Measurements from ENCODE around the gene SPAG17.
A peak's percentile ranks its signal among the peaks of the same experiment; 100 is the strongest.
"Not testable (repeated sequence)": the region's sequence is repeated elsewhere in the genome, so short reads cannot be mapped to it uniquely, and the experiment has no call there.

The SPAG17 gene

DNA sequence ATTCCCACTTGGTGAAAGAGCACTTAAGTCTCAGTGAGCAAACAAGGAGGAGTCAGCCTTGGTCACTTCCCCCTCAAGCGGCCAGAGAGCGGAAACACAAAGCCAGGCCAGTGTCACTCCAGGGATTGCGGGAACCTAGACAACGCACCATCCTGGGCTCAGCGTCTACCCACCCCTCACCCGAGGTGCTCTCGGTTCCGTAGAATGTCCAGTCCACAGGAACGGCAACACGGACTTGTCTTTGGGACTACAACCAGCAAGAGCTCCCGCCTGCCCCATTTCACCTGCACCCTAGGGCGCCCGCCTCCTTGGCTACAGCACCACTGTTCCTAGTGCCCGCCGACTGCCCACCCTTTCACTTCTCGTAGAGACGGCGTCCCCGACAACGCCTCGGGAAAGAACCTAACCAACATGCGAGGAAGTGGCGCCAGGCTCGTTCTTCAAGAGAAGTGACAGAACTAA, 256.1 kb downstream of the SPAG17 start:
- TF ChIP-seq ZC3H10 (CRISPR knock-in tag; IDR thresholded peaks at IDR 0.05), result no peak
- TF ChIP-seq ZNF8 (CRISPR knock-in tag; IDR thresholded peaks at IDR 0.05), result no peak
- TF ChIP-seq RARB (CRISPR knock-in tag; IDR thresholded peaks at IDR 0.05), result no peak
- TF ChIP-seq TCF4 (CRISPR knock-in tag; IDR thresholded peaks at IDR 0.05; ENCODE audit: borderline replicate concordance), result no peak
- TF ChIP-seq, protein P1, sequence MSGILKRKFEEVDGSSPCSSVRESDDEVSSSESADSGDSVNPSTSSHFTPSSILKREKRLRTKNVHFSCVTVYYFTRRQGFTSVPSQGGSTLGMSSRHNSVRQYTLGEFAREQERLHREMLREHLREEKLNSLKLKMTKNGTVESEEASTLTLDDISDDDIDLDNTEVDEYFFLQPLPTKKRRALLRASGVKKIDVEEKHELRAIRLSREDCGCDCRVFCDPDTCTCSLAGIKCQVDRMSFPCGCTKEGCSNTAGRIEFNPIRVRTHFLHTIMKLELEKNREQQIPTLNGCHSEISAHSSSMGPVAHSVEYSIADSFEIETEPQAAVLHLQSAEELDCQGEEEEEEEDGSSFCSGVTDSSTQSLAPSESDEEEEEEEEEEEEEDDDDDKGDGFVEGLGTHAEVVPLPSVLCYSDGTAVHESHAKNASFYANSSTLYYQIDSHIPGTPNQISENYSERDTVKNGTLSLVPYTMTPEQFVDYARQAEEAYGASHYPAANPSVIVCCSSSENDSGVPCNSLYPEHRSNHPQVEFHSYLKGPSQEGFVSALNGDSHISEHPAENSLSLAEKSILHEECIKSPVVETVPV (CRISPR knock-in tag; IDR thresholded peaks at IDR 0.05), result no peak
- no peak for TF ChIP-seq OSR1 (CRISPR knock-in tag; IDR thresholded peaks at IDR 0.05)
- no peak for TF ChIP-seq CREB5 (CRISPR knock-in tag; IDR thresholded peaks at IDR 0.05; ENCODE audit: low read depth)
- TF ChIP-seq ZFP3 (CRISPR knock-in tag; IDR thresholded peaks at IDR 0.05), result no peak
- ATAC-seq, result peak; percentile 84

DNA sequence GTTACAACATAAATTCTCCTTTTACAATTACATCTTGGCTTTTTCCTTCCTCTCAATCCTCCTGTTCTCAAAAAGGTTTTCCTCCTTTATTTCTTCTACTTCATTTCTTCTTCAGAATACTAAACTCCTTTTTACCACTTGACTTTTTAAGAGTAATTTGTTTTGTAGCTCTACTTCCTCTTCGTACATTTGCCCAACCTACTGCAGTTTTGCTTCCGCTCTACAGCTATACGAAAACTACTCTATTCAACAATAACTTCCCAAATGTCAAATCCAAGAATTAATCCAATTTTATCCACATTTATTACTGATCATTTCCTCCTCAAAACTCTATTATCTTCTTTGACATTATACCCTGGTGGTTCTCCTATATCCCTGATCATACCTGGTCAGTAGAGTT, 259.0 kb downstream of the SPAG17 start:
- no peak for TF ChIP-seq ZC3H10 (CRISPR knock-in tag; IDR thresholded peaks at IDR 0.05)
- no peak for TF ChIP-seq ESRRG (CRISPR knock-in tag; IDR thresholded peaks at IDR 0.05)
- TF ChIP-seq SNAI2 (CRISPR knock-in tag; IDR thresholded peaks at IDR 0.05), result no peak
- TF ChIP-seq GLIS3 (CRISPR knock-in tag; IDR thresholded peaks at IDR 0.05), result no peak
- no peak for TF ChIP-seq TOX (CRISPR knock-in tag; IDR thresholded peaks at IDR 0.05; ENCODE audit: borderline replicate concordance)
- TF ChIP-seq ZNF70 (CRISPR knock-in tag; IDR thresholded peaks at IDR 0.05), result no peak
- TF ChIP-seq, protein P2, sequence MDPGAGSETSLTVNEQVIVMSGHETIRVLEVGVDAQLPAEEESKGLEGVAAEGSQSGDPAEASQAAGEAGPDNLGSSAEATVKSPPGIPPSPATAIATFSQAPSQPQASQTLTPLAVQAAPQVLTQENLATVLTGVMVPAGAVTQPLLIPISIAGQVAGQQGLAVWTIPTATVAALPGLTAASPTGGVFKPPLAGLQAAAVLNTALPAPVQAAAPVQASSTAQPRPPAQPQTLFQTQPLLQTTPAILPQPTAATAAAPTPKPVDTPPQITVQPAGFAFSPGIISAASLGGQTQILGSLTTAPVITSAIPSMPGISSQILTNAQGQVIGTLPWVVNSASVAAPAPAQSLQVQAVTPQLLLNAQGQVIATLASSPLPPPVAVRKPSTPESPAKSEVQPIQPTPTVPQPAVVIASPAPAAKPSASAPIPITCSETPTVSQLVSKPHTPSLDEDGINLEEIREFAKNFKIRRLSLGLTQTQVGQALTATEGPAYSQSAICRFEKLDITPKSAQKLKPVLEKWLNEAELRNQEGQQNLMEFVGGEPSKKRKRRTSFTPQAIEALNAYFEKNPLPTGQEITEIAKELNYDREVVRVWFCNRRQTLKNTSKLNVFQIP (CRISPR knock-in tag; IDR thresholded peaks at IDR 0.05; ENCODE audit: borderline replicate concordance, low read depth), result no peak
- TF ChIP-seq, protein P3, sequence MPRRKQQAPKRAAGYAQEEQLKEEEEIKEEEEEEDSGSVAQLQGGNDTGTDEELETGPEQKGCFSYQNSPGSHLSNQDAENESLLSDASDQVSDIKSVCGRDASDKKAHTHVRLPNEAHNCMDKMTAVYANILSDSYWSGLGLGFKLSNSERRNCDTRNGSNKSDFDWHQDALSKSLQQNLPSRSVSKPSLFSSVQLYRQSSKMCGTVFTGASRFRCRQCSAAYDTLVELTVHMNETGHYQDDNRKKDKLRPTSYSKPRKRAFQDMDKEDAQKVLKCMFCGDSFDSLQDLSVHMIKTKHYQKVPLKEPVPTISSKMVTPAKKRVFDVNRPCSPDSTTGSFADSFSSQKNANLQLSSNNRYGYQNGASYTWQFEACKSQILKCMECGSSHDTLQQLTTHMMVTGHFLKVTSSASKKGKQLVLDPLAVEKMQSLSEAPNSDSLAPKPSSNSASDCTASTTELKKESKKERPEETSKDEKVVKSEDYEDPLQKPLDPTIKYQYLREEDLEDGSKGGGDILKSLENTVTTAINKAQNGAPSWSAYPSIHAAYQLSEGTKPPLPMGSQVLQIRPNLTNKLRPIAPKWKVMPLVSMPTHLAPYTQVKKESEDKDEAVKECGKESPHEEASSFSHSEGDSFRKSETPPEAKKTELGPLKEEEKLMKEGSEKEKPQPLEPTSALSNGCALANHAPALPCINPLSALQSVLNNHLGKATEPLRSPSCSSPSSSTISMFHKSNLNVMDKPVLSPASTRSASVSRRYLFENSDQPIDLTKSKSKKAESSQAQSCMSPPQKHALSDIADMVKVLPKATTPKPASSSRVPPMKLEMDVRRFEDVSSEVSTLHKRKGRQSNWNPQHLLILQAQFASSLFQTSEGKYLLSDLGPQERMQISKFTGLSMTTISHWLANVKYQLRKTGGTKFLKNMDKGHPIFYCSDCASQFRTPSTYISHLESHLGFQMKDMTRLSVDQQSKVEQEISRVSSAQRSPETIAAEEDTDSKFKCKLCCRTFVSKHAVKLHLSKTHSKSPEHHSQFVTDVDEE (CRISPR knock-in tag; IDR thresholded peaks at IDR 0.05), result no peak
- TF ChIP-seq TCF4 (CRISPR knock-in tag; IDR thresholded peaks at IDR 0.05; ENCODE audit: borderline replicate concordance), result no peak
- TF ChIP-seq ZNF8 (CRISPR knock-in tag; IDR thresholded peaks at IDR 0.05), result no peak
- no peak for TF ChIP-seq PATZ1 (CRISPR knock-in tag; IDR thresholded peaks at IDR 0.05; ENCODE audit: borderline replicate concordance)
- no peak for TF ChIP-seq ISL1 (CRISPR knock-in tag; IDR thresholded peaks at IDR 0.05)
- TF ChIP-seq ZFP3 (CRISPR knock-in tag; IDR thresholded peaks at IDR 0.05), result no peak
- TF ChIP-seq RARB (CRISPR knock-in tag; IDR thresholded peaks at IDR 0.05), result no peak
- TF ChIP-seq BACH2 (CRISPR knock-in tag; IDR thresholded peaks at IDR 0.05; ENCODE audit: borderline replicate concordance), result no peak
- ATAC-seq, result no peak

- ATAC-seq, result not testable (repeated sequence)
These were observed 262.3 kb downstream of the SPAG17 start for GRCh38 chr1:117922717-117923116.

- no peak for ATAC-seq
- TF ChIP-seq TCF4 (CRISPR knock-in tag; IDR thresholded peaks at IDR 0.05; ENCODE audit: borderline replicate concordance) (no peak), ARNTL (CRISPR knock-in tag; IDR thresholded peaks at IDR 0.05; ENCODE audit: borderline replicate concordance, low read depth) (no peak), PATZ1 (CRISPR knock-in tag; IDR thresholded peaks at IDR 0.05; ENCODE audit: borderline replicate concordance) (no peak), ZFP3 (CRISPR knock-in tag; IDR thresholded peaks at IDR 0.05) (no peak), CSDC2 (CRISPR knock-in tag; IDR thresholded peaks at IDR 0.05) (no peak), ZNF565 (CRISPR knock-in tag; conservative IDR thresholded peaks at IDR 0.05; ENCODE audit: low read depth) (no peak), PPARA (CRISPR knock-in tag; IDR thresholded peaks at IDR 0.05; ENCODE audit: borderline replicate concordance) (no peak), ISL1 (CRISPR knock-in tag; IDR thresholded peaks at IDR 0.05) (no peak)
These were observed 263.0 kb downstream of the SPAG17 start for GRCh38 chr1:117921991-117922390.

Measured in SK-N-SH treated with all-trans-retinoic acid at 6 μM for 48 hours (cell line).